ENCODE measurements around the gene CATSPER1. TPM values are rescaled to one million over a fixed set of nuclear protein-coding genes. Genes with fewer than 3 reads are reported as not detected.
A peak's percentile ranks its signal among the peaks of the same experiment; 100 is the strongest.

The CATSPER1 gene
- total and polyA plus RNA-seq, 8 donors = 0.06 to 0.41 (median 0.32) TPM; not detected in 4

- DNase-seq (peak in 1 of 6 donors; percentile 36), FAIRE-seq (no peak), ATAC-seq (no peak)
- TF ChIP-seq CTCF (IDR thresholded peaks at IDR 0.05) = no peak
- no peaks in the 10 kb centered on the region for H3K9me3 ChIP-seq
- WGBS, 2 donors = 58 to 63% methylated on average over 4 of the region's 4 CpGs
- H3K27me3 ChIP-seq = no peaks in the 10 kb centered on the region
- intact Hi-C loops (cut with DNase I) = no loop called here
- no peak overlapping the region for H3K4me3 ChIP-seq
- peaks cover 0 to 15% (median 5%) of the 10 kb centered on the region in 3 donors for H3K4me1 ChIP-seq
- peaks cover 0 to 17% (median 7%) of the 10 kb centered on the region in 3 donors for H3K36me3 ChIP-seq
- no peak overlapping the region for H3K27ac ChIP-seq
These were observed 22.1 kb downstream of the CATSPER1 start for GRCh38 chr11:66004186-66004585.

GRCh38 chr11:66003291-66003690 lies 23.0 kb downstream of the CATSPER1 start:
- DNase-seq (peak in 2 of 6 donors; percentile 20 to 47), FAIRE-seq (no peak), ATAC-seq (no peak)
- H3K9me3 ChIP-seq = no peaks in the 10 kb centered on the region
- peak overlapping the region in 3 of 4 donors; percentile 75 to 98 (median 94) for H3K27ac ChIP-seq
- intact Hi-C loops (cut with DNase I) = no loop called here
- no peaks in the 10 kb centered on the region for H3K27me3 ChIP-seq
- H3K4me1 ChIP-seq = peaks cover 0 to 15% (median 5%) of the 10 kb centered on the region in 3 donors
- 42 to 43% methylated on average over 4 to 6 of the region's 6 CpGs for WGBS, 2 donors
- TF ChIP-seq CTCF (IDR thresholded peaks at IDR 0.05) = no peak
- peaks cover 0 to 26% (median 12%) of the 10 kb centered on the region in 3 donors for H3K36me3 ChIP-seq
- peak overlapping the region in 3 of 4 donors; percentile 77 to 80 (median 77) for H3K4me3 ChIP-seq

GRCh38 chr11:66002648-66003225 lies 23.5 kb downstream of the CATSPER1 start:
- intact Hi-C loops (cut with DNase I) = no loop called here
- Histone ChIP-seq H3K36me3 (peaks cover 0 to 32% (median 16%) of the 10 kb centered on the region in 3 donors), H3K27ac (peak overlapping the region; percentile 75 to 98 (median 90)), H3K4me3 (peak overlapping the region; percentile 77 to 89 (median 78)), H3K9me3 (no peaks in the 10 kb centered on the region), H3K27me3 (no peaks in the 10 kb centered on the region), H3K4me1 (peaks cover 0 to 15% (median 5%) of the 10 kb centered on the region in 3 donors)
- DNase-seq = peak; percentile 77 to 87 (median 80)
- TF ChIP-seq CTCF (IDR thresholded peaks at IDR 0.05) = no peak
- ATAC-seq = peak; percentile 78 to 83 (median 81)
- WGBS, 2 donors = 0 to 1% methylated on average over 37 to 40 of the region's 40 CpGs
- FAIRE-seq = no peak

- peak within 1 kb of the TSS; percentile 75 to 98 (median 90) for H3K27ac ChIP-seq
- peaks cover 0 to 15% (median 5%) of the 10 kb centered on the region in 3 donors for H3K4me1 ChIP-seq
- peaks cover 2 to 38% (median 22%) of the 10 kb centered on the region in 3 donors for H3K36me3 ChIP-seq
- WGBS, 2 donors = 1% methylated on average over 54 to 55 of the region's 55 CpGs
- FAIRE-seq (no peak), ATAC-seq (peak; percentile 92 to 96 (median 92)), DNase-seq (peak; percentile 82 to 94 (median 91))
- H3K4me3 ChIP-seq = peak within 1 kb of the TSS; percentile 77 to 89 (median 78)
- intact Hi-C loops (cut with DNase I) = no loop called here
- no peaks in the 10 kb centered on the region for H3K27me3 ChIP-seq
- no peaks in the 10 kb centered on the region for H3K9me3 ChIP-seq
- no peak for TF ChIP-seq CTCF (IDR thresholded peaks at IDR 0.05)
These were observed 24.2 kb downstream of the CATSPER1 start, which contains the start of the genes BANF1 and EIF1AD for GRCh38 chr11:66001942-66002647. Gene BANF1, plus strand, starts transcription at chr11:66002503. Its CDS starts 748 bp downstream, at chr11:66003251. Gene EIF1AD, minus strand, starts transcription at chr11:66002157. Its CDS starts 1,768 bp downstream, at chr11:66000389.

Data from pancreas (tissue), 10 donors.